HG02571 (cell line): ENCODE results near the gene ADAMTSL3.

ENCODE experiments used
- ATAC-seq: cut with Tn5 transposase; IDR thresholded peaks from one replicate; pipeline ENCODE4 v1.9.1; 2021; ENCODE audit warnings: mild to moderate bottlenecking, moderate library complexity; ENCODE audit not compliant: unreplicated experiment

ADAMTSL3 gene

GRCh38 chr15:83653639-83654378 lies at the start of gene ADAMTSL3:
Gene ADAMTSL3 (plus strand): TSS chr15:83654123. CDS start chr15:83655762, 1,639 bp downstream.
- ATAC-seq, result no peak

GRCh38 chr15:83604549-83604948 lies 49.4 kb upstream of the ADAMTSL3 start:
- no peak for ATAC-seq

- ATAC-seq, result no peak
Observed at GRCh38 chr15:83605111-83605945, 48.6 kb upstream of the ADAMTSL3 start.

GRCh38 chr15:83610132-83610531 lies 43.8 kb upstream of the ADAMTSL3 start:
- ATAC-seq, result no peak

GRCh38 chr15:83610901-83611685 lies 42.8 kb upstream of the ADAMTSL3 start:
- no peak for ATAC-seq

- ATAC-seq, result no peak
Observed at GRCh38 chr15:83612226-83612625, 41.7 kb upstream of the ADAMTSL3 start.

GRCh38 chr15:83612898-83613635 lies 40.9 kb upstream of the ADAMTSL3 start:
- no peak for ATAC-seq

- ATAC-seq, result no peak
Observed at GRCh38 chr15:83613714-83614113, 40.2 kb upstream of the ADAMTSL3 start.

GRCh38 chr15:83616840-83617239 lies 37.1 kb upstream of the ADAMTSL3 start:
- ATAC-seq, result no peak

GRCh38 chr15:83626171-83626802 lies 27.6 kb upstream of the ADAMTSL3 start:
- ATAC-seq, result no peak

- ATAC-seq, result no peak
Observed at GRCh38 chr15:83631534-83631933, 22.4 kb upstream of the ADAMTSL3 start.

- ATAC-seq, result no peak
Observed at GRCh38 chr15:83643201-83643600, 10.7 kb upstream of the ADAMTSL3 start.

GRCh38 chr15:83644439-83644838 lies 9.5 kb upstream of the ADAMTSL3 start:
- no peak for ATAC-seq

- ATAC-seq, result no peak
Observed at GRCh38 chr15:83650831-83651230, 3.1 kb upstream of the ADAMTSL3 start.

GRCh38 chr15:83651541-83651940 lies 2.4 kb upstream of the ADAMTSL3 start:
- ATAC-seq, result no peak

- ATAC-seq, result no peak
Observed at GRCh38 chr15:83652626-83653204, 1.2 kb upstream of the ADAMTSL3 start.

- ATAC-seq, result no peak
Observed at GRCh38 chr15:83653288-83653638, 660 bp upstream of the ADAMTSL3 start.

- ATAC-seq, result no peak
Observed at GRCh38 chr15:83654379-83655236, 685 bp downstream of the ADAMTSL3 start.

GRCh38 chr15:83655237-83655616 lies 1.3 kb downstream of the ADAMTSL3 start:
- no peak for ATAC-seq
